Measurements from ENCODE around the gene CTBP1.

- TF ChIP-seq ZFX (IDR thresholded peaks at IDR 0.05) = no peak
- TF ChIP-seq, protein P1, sequence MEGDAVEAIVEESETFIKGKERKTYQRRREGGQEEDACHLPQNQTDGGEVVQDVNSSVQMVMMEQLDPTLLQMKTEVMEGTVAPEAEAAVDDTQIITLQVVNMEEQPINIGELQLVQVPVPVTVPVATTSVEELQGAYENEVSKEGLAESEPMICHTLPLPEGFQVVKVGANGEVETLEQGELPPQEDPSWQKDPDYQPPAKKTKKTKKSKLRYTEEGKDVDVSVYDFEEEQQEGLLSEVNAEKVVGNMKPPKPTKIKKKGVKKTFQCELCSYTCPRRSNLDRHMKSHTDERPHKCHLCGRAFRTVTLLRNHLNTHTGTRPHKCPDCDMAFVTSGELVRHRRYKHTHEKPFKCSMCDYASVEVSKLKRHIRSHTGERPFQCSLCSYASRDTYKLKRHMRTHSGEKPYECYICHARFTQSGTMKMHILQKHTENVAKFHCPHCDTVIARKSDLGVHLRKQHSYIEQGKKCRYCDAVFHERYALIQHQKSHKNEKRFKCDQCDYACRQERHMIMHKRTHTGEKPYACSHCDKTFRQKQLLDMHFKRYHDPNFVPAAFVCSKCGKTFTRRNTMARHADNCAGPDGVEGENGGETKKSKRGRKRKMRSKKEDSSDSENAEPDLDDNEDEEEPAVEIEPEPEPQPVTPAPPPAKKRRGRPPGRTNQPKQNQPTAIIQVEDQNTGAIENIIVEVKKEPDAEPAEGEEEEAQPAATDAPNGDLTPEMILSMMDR (conservative IDR thresholded peaks at IDR 0.05) = no peak
Observed at GRCh38 chr4:1208970-1209704, 39.8 kb downstream of the CTBP1 start.
